H9 (cell line): ENCODE data around the gene MXI1. TPM values are rescaled to one million over a fixed set of nuclear protein-coding genes. Genes with fewer than 3 reads are reported as not detected.
"Not testable (repeated sequence)": the region's sequence is repeated elsewhere in the genome, so short reads cannot be mapped to it uniquely, and the experiment has no call there.

Source experiments
- DNase-seq: peaks from one replicate; pipeline ENCODE4 v3.0.0-alpha.2; 2017
- H2AFZ ChIP-seq: one replicate; pipeline ENCODE4 v1.6.1; 2013; ENCODE audit warnings: mild to moderate bottlenecking, low read length, control low read depth, moderate library complexity
- H2AK5ac ChIP-seq: 2 replicates; pipeline ENCODE4 v1.6.1; 2013; ENCODE audit warnings: low read length, control low read depth, mixed read lengths; ENCODE audit not compliant: insufficient read length
- H2BK120ac ChIP-seq: one replicate; pipeline ENCODE4 v1.6.1; 2013; ENCODE audit warnings: low read depth, mild to moderate bottlenecking, low read length, control low read depth, inconsistent platforms; ENCODE audit not compliant: poor library complexity, severe bottlenecking
- H2BK12ac ChIP-seq: 2 replicates; pipeline ENCODE4 v1.6.1; 2013; ENCODE audit warnings: low read length, control low read depth, mixed read lengths, low read depth; ENCODE audit not compliant: insufficient read length
- H2BK15ac ChIP-seq: 2 replicates; pipeline ENCODE4 v1.6.1; 2013; ENCODE audit warnings: low read depth, low read length, control low read depth
- H2BK20ac ChIP-seq: one replicate; pipeline ENCODE4 v1.6.1; 2013; ENCODE audit warnings: low read depth, mild to moderate bottlenecking, low read length, control low read depth, inconsistent platforms; ENCODE audit not compliant: poor library complexity, severe bottlenecking
- H2BK5ac ChIP-seq: 2 replicates; pipeline ENCODE4 v1.6.1; 2013; ENCODE audit warnings: low read length, control low read depth, mixed read lengths; ENCODE audit not compliant: insufficient read length
- H3K14ac ChIP-seq: 2 replicates; pipeline ENCODE4 v1.6.1; 2013; ENCODE audit warnings: low read length, control low read depth; ENCODE audit not compliant: insufficient read depth
- H3K18ac ChIP-seq: 2 replicates; pipeline ENCODE4 v1.6.1; 2013; ENCODE audit warnings: low read depth, mild to moderate bottlenecking, mixed read lengths, low read length, control low read depth; ENCODE audit not compliant: insufficient read length
- H3K23ac ChIP-seq: 2 replicates; pipeline ENCODE4 v1.6.1; 2013; ENCODE audit warnings: low read length, control low read depth, mixed read lengths, low read depth; ENCODE audit not compliant: insufficient read length
- H3K23me2 ChIP-seq: 2 replicates; pipeline ENCODE4 v1.6.1; 2013; ENCODE audit warnings: low read depth, mild to moderate bottlenecking, mixed read lengths, low read length, control low read depth; ENCODE audit not compliant: insufficient read length, poor library complexity, severe bottlenecking
- H3K27ac ChIP-seq: 2 replicates; pipeline ENCODE4 v1.5.1; 2013; ENCODE audit warnings: low read length, control low read depth, mixed read lengths, low read depth; ENCODE audit not compliant: insufficient read length
- H3K27me3 ChIP-seq: 2 replicates; pipeline ENCODE4 v1.6.1; 2013; ENCODE audit warnings: low read length, control low read depth, inconsistent platforms; ENCODE audit not compliant: insufficient read depth
- H3K4ac ChIP-seq: 2 replicates; pipeline ENCODE4 v1.6.1; 2013; ENCODE audit warnings: low read depth, mild to moderate bottlenecking, control low read depth, inconsistent platforms, low read length, moderate library complexity
- H3K4me1 ChIP-seq: 2 replicates; pipeline ENCODE4 v1.6.1; 2013; ENCODE audit warnings: low read length, control low read depth, inconsistent platforms; ENCODE audit not compliant: insufficient read depth
- H3K4me2 ChIP-seq: 2 replicates; pipeline ENCODE4 v1.6.1; 2013; ENCODE audit warnings: low read length, control low read depth, mixed read lengths; ENCODE audit not compliant: insufficient read length, insufficient read depth
- H3K56ac ChIP-seq: 2 replicates; pipeline ENCODE4 v1.6.1; 2013; ENCODE audit warnings: low read depth, mild to moderate bottlenecking, mixed read lengths, low read length, control low read depth; ENCODE audit not compliant: insufficient read length
- H3K79me1 ChIP-seq: 2 replicates; pipeline ENCODE4 v1.6.1; 2013; ENCODE audit warnings: low read depth, mild to moderate bottlenecking, moderate library complexity, low read length, control low read depth, inconsistent platforms; ENCODE audit not compliant: insufficient read depth, poor library complexity, severe bottlenecking
- H3K79me2 ChIP-seq: 2 replicates; pipeline ENCODE4 v1.6.1; 2013; ENCODE audit warnings: low read length, control low read depth, inconsistent platforms; ENCODE audit not compliant: insufficient read depth
- H3K9ac ChIP-seq: 2 replicates; pipeline ENCODE4 v1.6.1; 2013; ENCODE audit warnings: low read length, control low read depth, mixed read lengths; ENCODE audit not compliant: insufficient read length; ENCODE audit errors: extremely low read depth
- H3K9me3 ChIP-seq: one replicate; pipeline ENCODE4 v1.6.1; 2013; ENCODE audit warnings: low read depth, low read length, inconsistent platforms; ENCODE audit not compliant: control insufficient read depth
- H3T11ph ChIP-seq: one replicate; pipeline ENCODE4 v1.6.1; 2013; ENCODE audit warnings: mild to moderate bottlenecking, low read length, control low read depth, inconsistent platforms
- H4K20me1 ChIP-seq: one replicate; pipeline ENCODE4 v1.6.1; 2013; ENCODE audit not compliant: control insufficient read depth, insufficient read length, insufficient read depth
- H4K5ac ChIP-seq: 2 replicates; pipeline ENCODE4 v1.6.1; 2013; ENCODE audit warnings: low read depth, mild to moderate bottlenecking, mixed read lengths, low read length, control low read depth; ENCODE audit not compliant: insufficient read length
- H4K8ac ChIP-seq: replicated peaks from 2 replicates; pipeline ENCODE4 v1.6.1; 2013; ENCODE audit warnings: low read length, control low read depth, mixed read lengths, low read depth; ENCODE audit not compliant: insufficient read length
- H4K91ac ChIP-seq: 2 replicates; pipeline ENCODE4 v1.6.1; 2013; ENCODE audit warnings: low read depth, mild to moderate bottlenecking, moderate library complexity, mixed read lengths, low read length, control low read depth; ENCODE audit not compliant: insufficient read length
- H3K27ac Mint-ChIP-seq, 3 experiments: 2 replicates in 2 of 3; 3 replicates in 1 of 3; pipeline ENCODE4 v1.8.0; 2020 to 2021; ENCODE audit warnings: mixed read lengths in 3 of 3, mild to moderate bottlenecking in 1 of 3, moderate library complexity in 1 of 3
- H3K27me3 Mint-ChIP-seq: 2 replicates; pipeline ENCODE4 v1.8.0; 2021; ENCODE audit warnings: low read depth, mild to moderate bottlenecking, moderate library complexity, mixed read lengths
- H3K36me3 Mint-ChIP-seq, 3 experiments: 2 replicates in 2 of 3; 3 replicates in 1 of 3; pipeline ENCODE4 v1.8.0; 2020 to 2021; ENCODE audit warnings: low read depth in 3 of 3, mixed read lengths in 3 of 3; ENCODE audit not compliant: insufficient read depth in 1 of 3
- H3K4me1 Mint-ChIP-seq, 2 experiments: 2 replicates each; pipeline ENCODE4 v1.8.0; 2020; ENCODE audit warnings: mixed read lengths in 2 of 2
- H3K4me3 Mint-ChIP-seq, 2 experiments: 2 replicates in 1 of 2; 3 replicates in 1 of 2; pipeline ENCODE4 v1.8.0; 2020 to 2021; ENCODE audit warnings: mild to moderate bottlenecking in 2 of 2, mixed read lengths in 2 of 2, moderate library complexity in 1 of 2
- H3K9me3 Mint-ChIP-seq, 2 experiments: 2 replicates in 1 of 2; 3 replicates in 1 of 2; pipeline ENCODE4 v1.8.0; 2020; ENCODE audit warnings: mild to moderate bottlenecking in 2 of 2, mixed read lengths in 2 of 2, moderate library complexity in 1 of 2
- WGBS: extraction: QIAGEN DNeasy Blood & Tissue Kit; methylation state at CpG from one replicate; pipeline ENCODE4 v1.1.7; 2013; ENCODE audit warnings: missing lambda C conversion rate, low lambda C conversion rate, mixed read lengths; ENCODE audit not compliant: insufficient read length; ENCODE audit errors: extremely low coverage; 5-methylcytosine and 5-hydroxymethylcytosine counted together
- total RNA-seq: library from RNA; stranded (reverse); gene quantifications from 2 replicates; pipeline ENCODE4 v1.2.1, GENCODE V29; 2021
- TF ChIP-seq, protein P1 (sequence below): fragments of 200-600 bp; sonication (generic); conservative IDR thresholded peaks from 3 replicates; pipeline ENCODE4 v1.8.0; 2021; ENCODE audit warnings: antibody characterized with exemption, mild to moderate bottlenecking

The MXI1 gene
- total RNA-seq, 1 experiment from 2014 or later: 5.6 TPM

DNA sequence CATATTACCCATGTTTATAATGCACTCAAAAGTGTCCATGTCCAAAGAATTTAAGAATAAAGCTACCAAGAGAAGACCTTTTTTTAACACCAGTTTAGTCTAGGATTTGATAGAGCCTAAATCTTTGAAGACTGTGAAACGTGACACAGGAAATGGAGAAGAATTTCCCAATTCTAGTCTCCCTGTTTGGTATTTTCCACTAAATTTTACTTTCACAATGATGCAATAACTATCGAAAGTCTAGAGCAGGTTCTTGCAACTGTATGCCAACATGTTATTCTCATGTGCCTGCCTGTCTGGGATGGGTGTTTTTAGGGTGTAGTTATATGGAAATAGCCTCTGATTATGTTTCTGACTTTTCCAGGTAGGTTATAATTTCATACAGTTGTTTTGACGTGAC lies 6.9 kb upstream of the MXI1 start:
- Histone ChIP-seq H2BK15ac (no peak overlapping the region), H2BK12ac (no peak overlapping the region), H2AFZ (no peak overlapping the region), H3K27me3 (peaks cover 1% of the 10 kb centered on the region; the same call in 1 of the 2 replicates), H2BK120ac (no peak overlapping the region), H3K23ac (no peak overlapping the region), H3K9ac (no peak overlapping the region), H3K79me1 (no peaks in the 10 kb centered on the region), H2AK5ac (no peak overlapping the region), H3K56ac (no peak overlapping the region), H3K4me2 (no peak overlapping the region), H2BK20ac (no peak overlapping the region), H4K8ac (no peak overlapping the region), H4K91ac (no peak overlapping the region), H4K5ac (no peak overlapping the region), H2BK5ac (no peak overlapping the region), H3K4me1 (no peaks in the 10 kb centered on the region), H3K27ac (no peak overlapping the region), H3K4ac (no peak overlapping the region), H3T11ph (no peak overlapping the region), H3K9me3 (no peaks in the 10 kb centered on the region), H4K20me1 (no peaks in the 10 kb centered on the region), H3K79me2 (no peaks in the 10 kb centered on the region), H3K23me2 (no peaks in the 10 kb centered on the region), H3K18ac (no peak overlapping the region), H3K14ac (no peak overlapping the region)
- H3K27me3 Mint-ChIP-seq: peaks cover 95% of the 10 kb centered on the region
- H3K4me1 Mint-ChIP-seq: peaks cover 8 to 11% of the 10 kb centered on the region in 2 experiments; a peak in 3 of 4 replicates
- DNase-seq: no peak
- H3K4me3 Mint-ChIP-seq: no peak overlapping the region
- H3K36me3 Mint-ChIP-seq: no peaks in the 10 kb centered on the region
- TF ChIP-seq, protein P1, sequence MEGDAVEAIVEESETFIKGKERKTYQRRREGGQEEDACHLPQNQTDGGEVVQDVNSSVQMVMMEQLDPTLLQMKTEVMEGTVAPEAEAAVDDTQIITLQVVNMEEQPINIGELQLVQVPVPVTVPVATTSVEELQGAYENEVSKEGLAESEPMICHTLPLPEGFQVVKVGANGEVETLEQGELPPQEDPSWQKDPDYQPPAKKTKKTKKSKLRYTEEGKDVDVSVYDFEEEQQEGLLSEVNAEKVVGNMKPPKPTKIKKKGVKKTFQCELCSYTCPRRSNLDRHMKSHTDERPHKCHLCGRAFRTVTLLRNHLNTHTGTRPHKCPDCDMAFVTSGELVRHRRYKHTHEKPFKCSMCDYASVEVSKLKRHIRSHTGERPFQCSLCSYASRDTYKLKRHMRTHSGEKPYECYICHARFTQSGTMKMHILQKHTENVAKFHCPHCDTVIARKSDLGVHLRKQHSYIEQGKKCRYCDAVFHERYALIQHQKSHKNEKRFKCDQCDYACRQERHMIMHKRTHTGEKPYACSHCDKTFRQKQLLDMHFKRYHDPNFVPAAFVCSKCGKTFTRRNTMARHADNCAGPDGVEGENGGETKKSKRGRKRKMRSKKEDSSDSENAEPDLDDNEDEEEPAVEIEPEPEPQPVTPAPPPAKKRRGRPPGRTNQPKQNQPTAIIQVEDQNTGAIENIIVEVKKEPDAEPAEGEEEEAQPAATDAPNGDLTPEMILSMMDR: no peak
- no peak overlapping the region for H3K27ac Mint-ChIP-seq
- H3K9me3 Mint-ChIP-seq: no peaks in the 10 kb centered on the region; a peak in 1 of 5 replicates
- no CpG with 5 or more reads among the region's 3 CpGs for WGBS

DNA sequence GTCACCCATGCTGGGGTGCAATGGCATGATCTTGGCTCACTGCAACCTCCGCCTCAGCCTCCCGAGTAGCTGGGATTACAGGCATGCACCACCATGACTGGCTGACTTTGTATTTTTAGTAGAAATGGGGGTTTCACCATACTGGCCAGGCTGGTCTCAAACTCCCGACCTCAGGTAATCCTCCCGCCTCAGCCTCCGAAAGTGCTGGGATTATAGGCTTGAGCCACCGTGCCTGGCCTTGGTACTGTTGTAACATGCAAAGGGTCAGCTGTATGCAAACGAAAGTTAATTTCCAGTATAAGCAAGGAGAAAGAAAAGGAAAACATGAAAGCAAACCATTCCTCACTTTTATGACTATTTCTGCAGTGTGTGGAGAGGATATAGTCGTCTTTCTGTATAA lies 6.4 kb upstream of the MXI1 start:
- not testable (repeated sequence) for H3K27ac Mint-ChIP-seq, H4K5ac ChIP-seq, H3K23me2 ChIP-seq, H3K56ac ChIP-seq, H2BK120ac ChIP-seq, H2BK5ac ChIP-seq, H3K4me2 ChIP-seq, H2AK5ac ChIP-seq, H2AFZ ChIP-seq, H3K9me3 Mint-ChIP-seq, H4K91ac ChIP-seq, H2BK12ac ChIP-seq, H3K27me3 ChIP-seq, H2BK15ac ChIP-seq, H4K20me1 ChIP-seq, H3K79me2 ChIP-seq, H2BK20ac ChIP-seq, H3K23ac ChIP-seq, H3K4me1 ChIP-seq, DNase-seq, H3K4me3 Mint-ChIP-seq, H3T11ph ChIP-seq, H3K36me3 Mint-ChIP-seq, H3K18ac ChIP-seq, H4K8ac ChIP-seq, H3K4ac ChIP-seq, H3K79me1 ChIP-seq, H3K14ac ChIP-seq, H3K27ac ChIP-seq, H3K9ac ChIP-seq, H3K9me3 ChIP-seq
- H3K27me3 Mint-ChIP-seq: peaks cover 95% of the 10 kb centered on the region
- H3K4me1 Mint-ChIP-seq: peaks cover 10 to 15% of the 10 kb centered on the region in 2 experiments
- no CpG with 5 or more reads among the region's 8 CpGs for WGBS
